ENCODE data around the gene DPM1.

The DPM1 gene

GRCh38 chr20:50931306-50932015 is 26.9 kb downstream of the DPM1 start, which contains the start of gene ADNP:
Gene ADNP (minus strand): TSS chr20:50931437. CDS start chr20:50903996, 27,441 bp downstream.
- peak within 1 kb of the TSS; percentile 91 for H3K4me3 ChIP-seq (ENCODE audit: low read depth, low read length)

- peak overlapping the region; percentile 50 for H3K4me3 ChIP-seq (ENCODE audit: low read depth, low read length)
These were observed 27.4 kb downstream of the DPM1 start for GRCh38 chr20:50930976-50931305.

GRCh38 chr20:50930139-50930975 is 28.0 kb downstream of the DPM1 start:
- H3K4me3 ChIP-seq (ENCODE audit: low read depth, low read length) = peak overlapping the region; percentile 91

GRCh38 chr20:50929299-50930138 is 28.8 kb downstream of the DPM1 start:
- peak overlapping the region; percentile 88 for H3K4me3 ChIP-seq (ENCODE audit: low read depth, low read length)

- no peak overlapping the region for H3K4me3 ChIP-seq (ENCODE audit: low read depth, low read length)
These were observed 29.9 kb downstream of the DPM1 start for GRCh38 chr20:50928469-50928868.

- H3K4me3 ChIP-seq (ENCODE audit: low read depth, low read length) = no peak overlapping the region
These were observed 31.8 kb downstream of the DPM1 start for GRCh38 chr20:50926530-50926929.

- no peak overlapping the region for H3K4me3 ChIP-seq (ENCODE audit: low read depth, low read length)
These were observed 33.9 kb downstream of the DPM1 start for GRCh38 chr20:50924261-50924920.

GRCh38 chr20:50921803-50922501 is 36.4 kb downstream of the DPM1 start:
- H3K4me3 ChIP-seq (ENCODE audit: low read depth, low read length) = no peak overlapping the region

- H3K4me3 ChIP-seq (ENCODE audit: low read depth, low read length) = no peak overlapping the region
These were observed 37.3 kb downstream of the DPM1 start for GRCh38 chr20:50920997-50921396.

GRCh38 chr20:50919567-50919966 is 38.8 kb downstream of the DPM1 start:
- H3K4me3 ChIP-seq (ENCODE audit: low read depth, low read length) = no peak overlapping the region

- H3K4me3 ChIP-seq (ENCODE audit: low read depth, low read length) = no peak overlapping the region
These were observed 39.9 kb downstream of the DPM1 start for GRCh38 chr20:50918403-50918802.

- H3K4me3 ChIP-seq (ENCODE audit: low read depth, low read length) = no peak overlapping the region
These were observed 41.4 kb downstream of the DPM1 start for GRCh38 chr20:50916934-50917333.

GRCh38 chr20:50916257-50916656 is 42.1 kb downstream of the DPM1 start:
- no peak overlapping the region for H3K4me3 ChIP-seq (ENCODE audit: low read depth, low read length)

GRCh38 chr20:50915424-50915823 is 42.9 kb downstream of the DPM1 start:
- no peak overlapping the region for H3K4me3 ChIP-seq (ENCODE audit: low read depth, low read length)

GRCh38 chr20:50913690-50914375 is 44.5 kb downstream of the DPM1 start:
- H3K4me3 ChIP-seq (ENCODE audit: low read depth, low read length) = no peak overlapping the region

GRCh38 chr20:50911716-50912115 is 46.6 kb downstream of the DPM1 start:
- no peak overlapping the region for H3K4me3 ChIP-seq (ENCODE audit: low read depth, low read length)

GRCh38 chr20:50911030-50911429 is 47.3 kb downstream of the DPM1 start:
- H3K4me3 ChIP-seq (ENCODE audit: low read depth, low read length) = no peak overlapping the region

- H3K4me3 ChIP-seq (ENCODE audit: low read depth, low read length) = no peak overlapping the region
These were observed 48.9 kb downstream of the DPM1 start for GRCh38 chr20:50909413-50909812.

GRCh38 chr20:50904067-50904570 is 54.2 kb downstream of the DPM1 start:
- no peak overlapping the region for H3K4me3 ChIP-seq (ENCODE audit: low read depth, low read length)

Measured in iPS-11a (cell line).